Fibroblast of lung (primary cell): ENCODE results near the gene CD164.

Source experiments
- CTCF ChIP-seq, 2 donors: IDR thresholded peaks in 1 of 2; conservative IDR thresholded peaks in 1 of 2; 1 replicate in 1 of 2; 2 replicates in 1 of 2; pipeline ENCODE4 v1.5.1; 2011 to 2012; ENCODE audit warnings: low read length in 2 of 2, control low read depth in 1 of 2, inconsistent platforms in 1 of 2, low read depth in 1 of 2, mild to moderate bottlenecking in 1 of 2
- EZH2 ChIP-seq: IDR thresholded peaks from 2 replicates; pipeline ENCODE4 v1.5.1; 2012; ENCODE audit warnings: low read length, control low read depth, mild to moderate bottlenecking; ENCODE audit errors: missing control alignments

GRCh38 chr6:109358204-109358603 is 24.1 kb downstream of the CD164 start:
- TF ChIP-seq CTCF (conservative IDR thresholded peaks at IDR 0.05 in 1 of 2, IDR thresholded peaks at IDR 0.05 in 1 of 2; ENCODE audit: low read depth in 1 of 2, low read length in 2 of 2) (no peak), EZH2 (no peak)
